Uterus (tissue), 4 donors: ENCODE data around the gene MLPH. TPM values are rescaled to one million over a fixed set of nuclear protein-coding genes. Genes with fewer than 3 reads are reported as not detected.
A peak's percentile ranks its signal among the peaks of the same experiment; 100 is the strongest.

ENCODE experiments used
- DNase-seq, 2 donors: peaks; one replicate each; pipeline ENCODE4 v3.0.0-alpha.2; 2019 to 2020
- H3K27ac ChIP-seq, 2 donors: fragments of 200-600 bp; sonication (generic); 1 replicate in 1 of 2; 2 replicates in 1 of 2; pipeline ENCODE4 v1.5.1; 2016 to 2018
- H3K27me3 ChIP-seq, 2 donors: fragments of 200-600 bp; sonication (generic); one replicate each; pipeline ENCODE4 v1.5.1; 2018 to 2019; ENCODE audit warnings: control low read depth in 1 of 2
- H3K36me3 ChIP-seq, 2 donors: fragments of 200-600 bp; sonication (generic); one replicate each; pipeline ENCODE4 v1.5.1; 2019; ENCODE audit warnings: control low read depth in 1 of 2
- H3K4me1 ChIP-seq, 2 donors: fragments of 200-600 bp; sonication (generic); one replicate each; pipeline ENCODE4 v1.5.1; 2018 to 2019; ENCODE audit warnings: control low read depth in 1 of 2
- H3K4me3 ChIP-seq, 2 donors: fragments of 200-600 bp; sonication (generic); 1 replicate in 1 of 2; 2 replicates in 1 of 2; pipeline ENCODE4 v1.5.1; 2018 to 2019; ENCODE audit warnings: mild to moderate bottlenecking in 1 of 2
- H3K9me3 ChIP-seq, 2 donors: fragments of 200-600 bp; sonication (generic); one replicate each; pipeline ENCODE4 v1.5.1; 2019; ENCODE audit warnings: control low read depth in 1 of 2
- POLR2A ChIP-seq, 2 donors: fragments of 450-650 bp; IDR thresholded peaks; one replicate each; pipeline ENCODE4 v1.6.1; 2016; ENCODE audit warnings: antibody characterized with exemption in 2 of 2, mild to moderate bottlenecking in 1 of 2, moderate library complexity in 1 of 2
- intact Hi-C: fragments of 100-400 bp; cut with DNase I; formaldehyde crosslinking; loops from one replicate; pipeline ENCODE4 v1.15.1; 2023; ENCODE audit warnings: low total_unique reads
- total RNA-seq, 4 donors: library from RNA; depleted of rRNA in 3 of 4; stranded (reverse); fragments of >200 nt in 3 of 4; gene quantifications; one replicate each; pipeline versions ENCODE4 v1.1.0 to v1.2.4, GENCODE V29; 2014 to 2023
- TF ChIP-seq, protein P1 (sequence below), 4 experiments: fragments of 200-600 bp in 2 of 4; fragments of 450-650 bp in 2 of 4; sonication (generic) in 2 of 4; IDR thresholded peaks; one replicate each; pipeline ENCODE4 v1.5.1; 2016 to 2019; ENCODE audit warnings: antibody characterized with exemption in 4 of 4, mild to moderate bottlenecking in 2 of 4, moderate library complexity in 1 of 4
- donor health status: DM: yes; HTN: yes; CAD: no.

Gene MLPH
- total RNA-seq, 4 donors from 2014 or later = 1.2 to 16.5 (median 8.9) TPM

DNA sequence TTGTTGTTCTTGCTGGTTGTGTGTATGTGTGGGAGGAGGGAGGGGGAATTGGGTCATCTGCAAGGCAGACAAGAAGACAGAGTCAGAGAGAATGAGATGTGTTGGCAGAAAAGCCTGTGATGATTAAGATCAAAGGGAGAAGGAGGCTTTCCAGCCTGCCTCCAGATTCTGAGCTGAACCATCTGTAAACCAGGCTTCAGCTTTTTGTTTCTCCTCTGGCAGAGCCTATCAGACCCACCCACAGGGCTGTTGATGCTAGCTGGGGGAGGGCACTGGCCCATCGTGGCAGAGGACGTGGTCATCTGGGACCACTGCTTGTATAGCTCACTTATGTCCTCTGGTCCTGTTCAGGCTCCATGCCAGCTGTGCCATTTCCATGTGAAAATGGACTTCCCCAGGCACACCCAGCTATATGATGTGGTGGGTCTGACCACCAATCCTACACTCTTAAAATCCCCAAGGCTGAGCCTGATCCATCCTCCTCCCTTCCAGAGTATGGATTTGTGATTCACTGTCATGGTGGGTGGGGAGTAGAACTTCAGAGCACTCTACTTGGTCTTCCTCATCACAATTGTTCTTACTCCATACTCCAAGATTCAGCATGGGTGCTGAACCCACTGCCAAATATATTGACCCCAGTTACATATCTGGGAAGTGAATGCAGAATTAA, 45.3 kb upstream of the MLPH start:
- no peaks in the 10 kb centered on the region for H3K4me1 ChIP-seq
- H3K9me3 ChIP-seq = no peaks in the 10 kb centered on the region
- no peak overlapping the region for H3K4me3 ChIP-seq
- TF ChIP-seq, protein P1, sequence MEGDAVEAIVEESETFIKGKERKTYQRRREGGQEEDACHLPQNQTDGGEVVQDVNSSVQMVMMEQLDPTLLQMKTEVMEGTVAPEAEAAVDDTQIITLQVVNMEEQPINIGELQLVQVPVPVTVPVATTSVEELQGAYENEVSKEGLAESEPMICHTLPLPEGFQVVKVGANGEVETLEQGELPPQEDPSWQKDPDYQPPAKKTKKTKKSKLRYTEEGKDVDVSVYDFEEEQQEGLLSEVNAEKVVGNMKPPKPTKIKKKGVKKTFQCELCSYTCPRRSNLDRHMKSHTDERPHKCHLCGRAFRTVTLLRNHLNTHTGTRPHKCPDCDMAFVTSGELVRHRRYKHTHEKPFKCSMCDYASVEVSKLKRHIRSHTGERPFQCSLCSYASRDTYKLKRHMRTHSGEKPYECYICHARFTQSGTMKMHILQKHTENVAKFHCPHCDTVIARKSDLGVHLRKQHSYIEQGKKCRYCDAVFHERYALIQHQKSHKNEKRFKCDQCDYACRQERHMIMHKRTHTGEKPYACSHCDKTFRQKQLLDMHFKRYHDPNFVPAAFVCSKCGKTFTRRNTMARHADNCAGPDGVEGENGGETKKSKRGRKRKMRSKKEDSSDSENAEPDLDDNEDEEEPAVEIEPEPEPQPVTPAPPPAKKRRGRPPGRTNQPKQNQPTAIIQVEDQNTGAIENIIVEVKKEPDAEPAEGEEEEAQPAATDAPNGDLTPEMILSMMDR (IDR thresholded peaks at IDR 0.05) = no peak
- no peak for TF ChIP-seq POLR2A (IDR thresholded peaks at IDR 0.05)
- H3K27me3 ChIP-seq = no peaks in the 10 kb centered on the region
- H3K36me3 ChIP-seq = no peaks in the 10 kb centered on the region
- DNase-seq = peak; percentile 66 to 79
- intact Hi-C loops = no loop called here
- peak overlapping the region; percentile 85 to 86 for H3K27ac ChIP-seq

DNA sequence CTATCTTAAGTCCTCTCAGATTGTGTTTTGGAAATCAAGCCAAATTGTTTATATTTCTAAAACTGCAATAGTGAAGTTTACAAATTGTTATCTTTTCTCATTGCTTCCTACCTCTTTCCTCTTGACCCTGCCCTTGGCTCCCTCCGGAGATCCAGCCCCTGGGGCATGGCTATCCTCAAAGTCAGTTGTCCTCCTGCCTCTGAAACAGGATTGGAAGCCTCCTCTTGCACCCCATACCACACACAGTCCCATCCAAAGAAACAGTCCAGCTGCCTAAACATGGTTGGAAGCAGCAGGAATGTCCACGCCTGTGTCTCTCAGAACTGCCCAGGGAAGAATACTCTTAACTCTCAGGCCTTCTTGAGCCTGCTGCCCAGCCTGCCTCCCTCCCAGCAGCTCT, 43.0 kb upstream of the MLPH start:
- Histone ChIP-seq H3K4me3 (no peak overlapping the region), H3K27ac (peak overlapping the region; percentile 15 to 25), H3K27me3 (no peaks in the 10 kb centered on the region), H3K36me3 (no peaks in the 10 kb centered on the region), H3K9me3 (no peaks in the 10 kb centered on the region), H3K4me1 (peaks cover 0 to 2% of the 10 kb centered on the region in 2 donors)
- no peak for TF ChIP-seq POLR2A (IDR thresholded peaks at IDR 0.05)
- TF ChIP-seq, protein P1 (IDR thresholded peaks at IDR 0.05) = no peak
- intact Hi-C loops = no loop called here
- no peak for DNase-seq

DNA sequence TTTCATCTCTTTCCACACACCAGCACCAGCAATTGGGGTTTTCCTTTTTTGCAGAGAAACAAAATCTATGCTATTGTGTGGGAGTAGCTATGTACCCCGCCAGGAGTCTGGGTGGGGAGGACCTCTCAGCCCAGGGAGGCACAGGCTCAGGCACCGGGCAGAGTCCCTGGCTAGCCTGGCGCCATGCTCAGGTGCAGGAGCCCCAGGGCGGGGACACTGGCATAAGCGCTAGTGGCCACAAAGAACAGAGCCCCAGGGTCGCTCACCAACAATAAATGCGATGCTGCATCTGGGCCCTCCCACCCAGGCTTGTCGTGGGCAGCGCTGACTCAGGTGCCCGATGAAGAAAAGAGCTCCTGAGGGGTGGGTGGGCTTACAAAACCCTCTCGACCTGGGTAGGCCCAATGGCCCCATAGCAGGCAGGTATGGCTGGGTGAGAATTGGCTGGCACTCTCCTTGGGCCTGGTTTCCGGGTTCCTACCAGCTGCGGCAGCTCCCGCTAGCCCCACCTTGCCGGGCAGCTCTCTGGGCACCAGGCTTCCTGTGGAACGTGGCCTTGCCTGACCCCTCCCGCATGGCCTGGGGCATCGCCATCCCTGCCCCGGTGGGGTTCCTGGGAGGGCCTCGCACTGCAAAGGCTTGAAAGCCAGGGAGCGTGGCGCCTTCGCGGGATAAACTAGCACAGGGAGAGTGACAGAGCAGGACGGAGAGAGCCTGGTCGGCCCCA, 41.3 kb upstream of the MLPH start:
- TF ChIP-seq, protein P1 (IDR thresholded peaks at IDR 0.05) = no peak
- no peak for TF ChIP-seq POLR2A (IDR thresholded peaks at IDR 0.05)
- Histone ChIP-seq H3K9me3 (no peaks in the 10 kb centered on the region), H3K27me3 (no peaks in the 10 kb centered on the region), H3K36me3 (no peaks in the 10 kb centered on the region), H3K4me3 (no peak overlapping the region), H3K27ac (peak overlapping the region; percentile 75 to 80), H3K4me1 (peaks cover 4 to 15% of the 10 kb centered on the region in 2 donors)
- DNase-seq = no peak
- intact Hi-C loops = no loop called here

DNA sequence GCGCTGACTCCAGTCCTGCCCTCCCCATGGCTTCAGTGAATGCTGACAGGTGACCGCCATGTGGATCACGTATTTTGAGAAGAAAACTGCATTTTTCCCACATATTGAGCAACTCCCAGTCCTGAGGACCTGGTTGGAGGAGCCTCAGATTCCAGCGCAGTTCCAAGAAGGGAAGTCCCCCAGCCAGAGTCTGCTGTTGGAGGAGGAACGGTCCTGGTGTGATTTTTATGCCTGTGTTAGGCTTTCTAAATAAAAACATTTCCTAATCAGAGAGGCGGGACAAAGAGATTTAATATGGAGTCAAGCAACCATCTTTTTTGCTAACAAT, 40.7 kb upstream of the MLPH start:
- TF ChIP-seq POLR2A (IDR thresholded peaks at IDR 0.05) = no peak
- TF ChIP-seq, protein P1 (IDR thresholded peaks at IDR 0.05) = no peak
- H3K27ac ChIP-seq = peak overlapping the region; percentile 75 to 80
- peak; percentile 75 for DNase-seq

DNA sequence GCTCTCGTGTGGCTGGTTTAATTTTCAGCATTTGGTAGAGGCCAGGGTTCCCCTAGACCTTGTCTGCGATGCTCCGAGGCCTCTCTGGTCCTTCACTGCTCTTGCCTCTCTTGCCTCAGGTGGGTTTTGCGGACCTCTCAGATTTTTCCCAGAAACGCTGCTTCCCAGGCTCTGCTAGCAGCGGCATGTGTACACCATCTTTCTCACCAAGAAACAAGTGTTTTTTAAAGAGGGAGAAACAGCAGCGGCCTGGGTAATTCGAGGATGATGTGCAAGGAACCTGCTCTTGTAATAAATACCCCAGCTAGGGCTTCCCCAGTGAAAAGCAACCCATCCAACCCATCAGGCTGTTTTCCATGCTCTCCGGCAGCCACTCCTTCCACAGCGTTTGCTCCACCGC, 39.6 kb upstream of the MLPH start:
- H3K36me3 ChIP-seq = no peaks in the 10 kb centered on the region
- intact Hi-C loops = no loop called here
- H3K4me1 ChIP-seq = peaks cover 6 to 15% of the 10 kb centered on the region in 2 donors
- H3K9me3 ChIP-seq = no peaks in the 10 kb centered on the region
- DNase-seq = no peak
- H3K27ac ChIP-seq = peak overlapping the region in 1 of 2 donors; percentile 80
- no peaks in the 10 kb centered on the region for H3K27me3 ChIP-seq
- H3K4me3 ChIP-seq = no peak overlapping the region
- TF ChIP-seq, protein P1 (IDR thresholded peaks at IDR 0.05) = no peak
- TF ChIP-seq POLR2A (IDR thresholded peaks at IDR 0.05) = no peak

More for the DNA sequence above, 40.7 kb upstream of the MLPH start:
- intact Hi-C loops = no loop called here
- Histone ChIP-seq H3K4me1 (peaks cover 6 to 15% of the 10 kb centered on the region in 2 donors), H3K4me3 (no peak overlapping the region), H3K27me3 (no peaks in the 10 kb centered on the region), H3K36me3 (no peaks in the 10 kb centered on the region), H3K9me3 (no peaks in the 10 kb centered on the region)
